ENCODE results near the gene SEMA3G.

SEMA3G gene

DNA sequence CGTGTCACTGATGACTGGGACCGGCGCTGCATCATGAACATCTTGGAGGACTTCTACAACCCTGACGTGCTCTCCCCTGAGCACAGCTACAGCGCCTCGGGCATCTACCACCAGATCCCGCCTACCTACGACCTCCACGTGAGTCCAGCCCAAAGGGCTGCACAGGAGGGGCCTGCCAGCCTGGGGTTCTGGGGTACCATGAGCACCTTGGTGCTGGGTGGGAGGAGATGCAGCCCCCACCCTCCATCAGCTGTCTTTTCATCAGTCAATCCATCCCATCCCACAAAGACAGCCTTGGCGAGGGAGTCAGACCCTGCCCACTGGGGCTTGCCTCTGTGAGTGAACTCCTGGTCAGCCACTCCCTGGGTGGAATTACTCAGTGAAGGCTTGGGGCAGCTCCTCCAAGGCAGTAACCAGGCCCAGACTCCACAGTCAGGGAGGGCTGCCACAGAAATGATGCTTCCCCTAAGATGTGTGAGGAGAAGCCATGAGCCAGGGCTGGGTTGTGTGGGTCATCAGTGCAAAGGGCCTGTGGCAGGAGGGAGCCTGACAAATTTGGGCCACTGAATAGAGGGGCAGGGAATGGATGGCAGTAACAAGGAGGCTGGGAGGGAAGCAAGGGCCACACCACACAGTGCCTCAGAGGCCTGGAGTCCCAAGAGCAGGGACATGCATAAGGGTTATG, 47.9 kb downstream of the SEMA3G start:
- TF ChIP-seq, protein P1, sequence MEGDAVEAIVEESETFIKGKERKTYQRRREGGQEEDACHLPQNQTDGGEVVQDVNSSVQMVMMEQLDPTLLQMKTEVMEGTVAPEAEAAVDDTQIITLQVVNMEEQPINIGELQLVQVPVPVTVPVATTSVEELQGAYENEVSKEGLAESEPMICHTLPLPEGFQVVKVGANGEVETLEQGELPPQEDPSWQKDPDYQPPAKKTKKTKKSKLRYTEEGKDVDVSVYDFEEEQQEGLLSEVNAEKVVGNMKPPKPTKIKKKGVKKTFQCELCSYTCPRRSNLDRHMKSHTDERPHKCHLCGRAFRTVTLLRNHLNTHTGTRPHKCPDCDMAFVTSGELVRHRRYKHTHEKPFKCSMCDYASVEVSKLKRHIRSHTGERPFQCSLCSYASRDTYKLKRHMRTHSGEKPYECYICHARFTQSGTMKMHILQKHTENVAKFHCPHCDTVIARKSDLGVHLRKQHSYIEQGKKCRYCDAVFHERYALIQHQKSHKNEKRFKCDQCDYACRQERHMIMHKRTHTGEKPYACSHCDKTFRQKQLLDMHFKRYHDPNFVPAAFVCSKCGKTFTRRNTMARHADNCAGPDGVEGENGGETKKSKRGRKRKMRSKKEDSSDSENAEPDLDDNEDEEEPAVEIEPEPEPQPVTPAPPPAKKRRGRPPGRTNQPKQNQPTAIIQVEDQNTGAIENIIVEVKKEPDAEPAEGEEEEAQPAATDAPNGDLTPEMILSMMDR (IDR thresholded peaks at IDR 0.05; ENCODE audit: borderline replicate concordance, insufficient read depth, low read depth, low read length), result no peak
- H3K4me3 ChIP-seq (ENCODE audit: low read depth, low read length), result no peak overlapping the region

DNA sequence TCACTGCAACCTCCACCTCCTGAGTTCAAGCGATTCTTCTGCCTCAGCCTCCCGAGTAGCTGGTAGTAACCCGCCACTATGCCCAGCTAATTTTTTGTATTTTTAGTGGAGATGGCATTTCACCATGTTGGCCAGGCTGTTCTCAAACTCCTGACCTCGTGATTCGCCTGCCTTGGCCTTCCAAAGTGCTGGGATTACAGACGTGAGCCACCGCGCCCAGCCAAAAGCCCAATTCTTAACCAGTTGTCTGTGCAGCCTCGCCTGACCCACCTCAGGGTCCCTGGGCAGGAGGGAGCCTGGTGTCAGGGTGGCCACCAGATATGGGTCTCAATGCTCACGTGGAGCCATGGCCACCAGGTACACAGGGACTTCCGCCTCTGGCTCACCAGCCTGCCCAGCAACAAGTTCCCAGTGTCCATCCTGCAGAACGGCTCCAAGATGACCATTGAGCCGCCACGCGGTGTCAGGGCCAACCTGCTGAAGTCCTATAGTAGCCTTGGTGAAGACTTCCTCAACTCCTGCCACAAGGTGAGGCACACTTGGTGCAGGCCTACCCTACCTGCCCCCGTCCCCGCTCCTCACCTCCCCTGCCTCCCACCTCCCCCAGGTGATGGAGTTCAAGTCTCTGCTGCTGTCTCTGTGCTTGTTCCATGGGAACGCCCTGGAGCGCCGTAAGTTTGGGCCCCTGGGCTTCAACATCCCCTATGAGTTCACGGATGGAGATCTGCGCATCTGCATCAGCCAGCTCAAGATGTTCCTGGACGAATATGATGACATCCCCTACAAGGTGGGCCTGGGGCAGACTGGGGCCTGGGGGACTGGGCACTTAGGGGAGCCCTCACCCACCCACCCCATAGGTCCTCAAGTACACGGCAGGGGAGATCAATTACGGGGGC, 48.6 kb downstream of the SEMA3G start:
- H3K4me3 ChIP-seq (ENCODE audit: low read depth, low read length), result no peak overlapping the region
- TF ChIP-seq, protein P1 (IDR thresholded peaks at IDR 0.05; ENCODE audit: borderline replicate concordance, insufficient read depth, low read depth, low read length), result no peak

DNA sequence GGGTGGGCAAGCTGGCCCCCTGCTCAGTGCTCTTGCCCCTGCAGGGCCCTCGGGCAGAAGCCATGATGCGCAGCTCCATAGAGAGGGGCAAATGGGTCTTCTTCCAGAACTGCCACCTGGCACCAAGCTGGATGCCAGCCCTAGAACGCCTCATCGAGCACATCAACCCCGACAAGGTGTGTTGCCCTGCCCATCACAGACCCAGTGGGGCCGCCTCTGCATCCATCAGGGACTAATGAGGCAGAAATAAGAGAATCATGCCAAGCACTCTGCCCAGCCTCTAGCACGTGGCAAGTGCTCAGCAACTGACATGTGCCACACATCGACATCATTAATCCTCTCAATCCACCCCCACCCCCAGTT, 49.4 kb downstream of the SEMA3G start:
- H3K4me3 ChIP-seq (ENCODE audit: low read depth, low read length), result no peak overlapping the region
- TF ChIP-seq, protein P1 (IDR thresholded peaks at IDR 0.05; ENCODE audit: borderline replicate concordance, insufficient read depth, low read depth, low read length), result no peak

DNA sequence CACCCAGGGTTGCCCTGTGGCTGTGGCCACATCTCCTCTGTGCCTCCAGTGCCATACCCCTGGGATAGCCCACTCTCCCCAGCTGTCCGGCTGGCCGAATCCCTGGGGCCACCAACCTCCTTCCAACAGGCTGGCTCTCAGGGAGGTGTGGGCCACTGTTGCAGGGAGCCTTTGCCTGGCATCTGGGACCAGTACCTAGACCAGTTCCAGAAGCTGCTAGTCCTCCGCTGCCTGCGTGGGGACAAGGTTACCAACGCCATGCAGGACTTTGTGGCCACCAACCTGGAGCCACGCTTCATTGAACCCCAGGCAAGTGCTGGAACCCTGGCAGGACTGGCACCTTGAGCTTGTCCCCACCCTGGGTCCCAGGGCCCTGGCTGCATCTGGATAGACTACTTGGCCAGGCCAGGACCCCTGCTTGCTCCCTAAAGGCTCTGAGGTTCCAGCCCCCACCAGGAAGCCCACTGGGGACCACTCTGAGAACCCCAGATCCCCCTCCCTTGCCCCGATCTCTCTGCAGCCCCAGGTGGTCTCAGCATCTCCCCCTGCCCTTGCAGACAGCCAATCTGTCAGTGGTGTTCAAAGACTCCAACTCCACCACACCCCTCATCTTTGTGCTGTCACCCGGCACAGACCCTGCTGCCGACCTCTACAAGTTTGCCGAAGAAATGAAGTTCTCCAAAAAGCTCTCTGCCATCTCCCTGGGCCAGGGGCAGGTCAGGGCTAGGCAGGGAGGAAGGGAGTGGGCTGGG, 50.0 kb downstream of the SEMA3G start:
- TF ChIP-seq, protein P1 (IDR thresholded peaks at IDR 0.05; ENCODE audit: borderline replicate concordance, insufficient read depth, low read depth, low read length), result no peak
- no peak overlapping the region for H3K4me3 ChIP-seq (ENCODE audit: low read depth, low read length)

DNA sequence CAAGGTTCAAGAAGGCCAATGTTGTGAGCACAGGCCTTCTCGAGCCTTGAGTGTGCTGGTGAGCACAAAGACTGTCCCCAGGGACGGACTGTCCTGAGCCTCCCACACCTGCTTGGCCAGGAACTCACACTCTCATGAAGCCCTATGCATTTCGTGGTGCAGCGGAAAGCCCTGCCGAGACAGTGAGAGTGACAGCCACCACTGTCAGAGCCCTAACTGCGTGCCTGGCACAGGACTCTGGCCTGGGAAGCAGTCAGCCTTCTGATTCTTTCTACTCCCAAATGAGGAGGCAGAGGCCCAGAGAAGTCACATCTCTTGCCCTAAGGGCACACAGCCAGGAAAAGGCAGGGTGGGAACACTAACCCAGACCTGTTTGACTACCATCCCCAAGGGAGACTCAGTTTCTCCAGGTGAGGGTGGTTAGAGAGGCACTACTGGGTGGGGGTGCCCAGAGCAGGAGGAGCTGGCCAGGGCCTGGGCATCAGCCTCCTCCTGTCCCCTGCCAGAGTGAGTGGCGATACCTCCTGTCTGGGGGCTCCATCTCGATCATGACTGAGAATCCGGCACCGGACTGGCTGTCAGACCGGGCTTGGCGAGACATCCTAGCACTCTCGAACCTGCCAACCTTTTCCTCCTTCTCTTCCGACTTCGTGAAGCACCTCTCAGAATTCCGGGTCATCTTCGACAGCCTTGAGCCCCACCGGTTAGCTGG, 50.8 kb downstream of the SEMA3G start:
- TF ChIP-seq, protein P1 (IDR thresholded peaks at IDR 0.05; ENCODE audit: borderline replicate concordance, insufficient read depth, low read depth, low read length), result no peak
- no peak overlapping the region for H3K4me3 ChIP-seq (ENCODE audit: low read depth, low read length)

DNA sequence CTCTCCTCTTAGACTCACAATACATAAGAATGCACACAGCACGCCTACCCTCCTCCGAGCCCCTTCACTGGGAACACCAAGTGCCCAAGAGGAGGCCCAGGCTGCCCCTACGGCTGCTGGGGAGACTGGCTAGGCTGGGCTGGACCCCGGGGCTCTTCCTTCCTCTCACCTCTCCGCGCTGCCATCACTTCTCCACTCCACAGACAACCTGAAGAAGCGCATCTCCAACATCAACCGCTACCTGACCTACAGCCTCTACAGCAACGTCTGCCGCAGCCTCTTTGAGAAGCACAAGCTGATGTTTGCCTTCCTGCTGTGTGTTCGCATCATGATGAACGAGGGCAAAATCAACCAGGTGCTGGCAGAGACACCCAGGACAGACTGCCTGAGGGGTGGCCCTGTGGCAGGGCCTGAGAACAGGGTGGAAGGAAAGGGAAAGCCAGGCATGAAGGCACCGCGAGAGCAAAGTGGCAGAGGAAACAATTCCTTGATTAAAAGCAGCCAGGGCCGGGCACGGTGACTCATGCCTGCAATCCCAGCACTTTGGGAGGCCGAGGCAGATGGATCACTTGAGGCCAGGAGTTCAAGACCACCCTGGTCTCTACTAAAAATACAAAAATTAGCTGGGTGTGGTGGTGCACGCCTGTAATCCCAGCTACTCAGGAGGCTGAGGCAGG, 51.6 kb downstream of the SEMA3G start:
- TF ChIP-seq, protein P1 (IDR thresholded peaks at IDR 0.05; ENCODE audit: borderline replicate concordance, insufficient read depth, low read depth, low read length), result no peak
- no peak overlapping the region for H3K4me3 ChIP-seq (ENCODE audit: low read depth, low read length)

Measured in GM12875 (cell line).